NCI-H345 treated with DMSO at 0.1 percent for 48 hours (cell line): ENCODE results near the gene BTNL9.
"Not testable (repeated sequence)": the region's sequence is repeated elsewhere in the genome, so short reads cannot be mapped to it uniquely, and the experiment has no call there.

ENCODE experiments used
- DNase-seq: peaks from one replicate; lab custom pipeline; 2025; ENCODE audit not compliant: unreplicated experiment; lab: John Stamatoyannopoulos, UW

BTNL9 gene

DNA sequence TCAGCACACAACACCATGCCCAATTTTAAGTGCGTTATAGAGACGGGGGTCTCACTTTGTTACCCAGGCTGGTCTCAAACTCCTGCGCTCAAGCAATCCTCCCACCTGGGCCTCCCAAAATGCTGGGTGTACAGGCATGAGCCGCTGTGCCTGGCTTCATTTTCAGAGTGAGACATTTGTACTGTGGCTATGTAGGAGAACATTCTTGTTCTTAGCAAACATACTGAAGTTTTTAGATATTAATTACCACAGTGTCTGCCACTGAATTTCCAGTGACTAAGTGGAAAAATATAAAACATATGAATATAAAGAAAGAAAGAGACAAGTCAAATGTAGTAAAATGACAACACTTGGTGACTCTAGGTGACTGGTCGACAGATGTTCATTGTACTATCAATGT is 20.9 kb downstream of the BTNL9 start:
- no peak for DNase-seq

DNA sequence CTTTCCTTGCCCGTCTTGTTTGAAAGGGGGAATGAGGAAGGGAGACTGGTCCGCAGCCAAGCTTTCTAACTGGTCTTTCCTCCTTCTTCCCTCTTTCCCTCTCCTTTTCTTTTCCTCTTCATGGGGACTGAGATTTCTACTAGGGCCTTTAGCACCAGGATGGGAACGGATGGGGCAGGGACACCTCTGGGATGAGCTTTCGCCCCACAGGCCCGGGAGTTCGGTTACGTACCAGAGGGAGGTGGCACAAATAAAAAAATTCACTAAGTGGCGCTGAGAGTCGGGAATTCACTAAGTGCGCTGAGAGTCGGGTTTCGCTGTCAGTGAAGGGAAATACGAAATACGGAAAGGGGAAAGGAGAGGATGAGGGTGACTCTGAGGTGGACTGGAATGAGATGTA is 21.6 kb downstream of the BTNL9 start:
- no peak for DNase-seq

- DNase-seq: no peak
Measured at GRCh38 chr5:181062631-181063030, 22.6 kb downstream of the BTNL9 start.

- no peak for DNase-seq
Measured at GRCh38 chr5:181063514-181063913, 23.4 kb downstream of the BTNL9 start.

DNA sequence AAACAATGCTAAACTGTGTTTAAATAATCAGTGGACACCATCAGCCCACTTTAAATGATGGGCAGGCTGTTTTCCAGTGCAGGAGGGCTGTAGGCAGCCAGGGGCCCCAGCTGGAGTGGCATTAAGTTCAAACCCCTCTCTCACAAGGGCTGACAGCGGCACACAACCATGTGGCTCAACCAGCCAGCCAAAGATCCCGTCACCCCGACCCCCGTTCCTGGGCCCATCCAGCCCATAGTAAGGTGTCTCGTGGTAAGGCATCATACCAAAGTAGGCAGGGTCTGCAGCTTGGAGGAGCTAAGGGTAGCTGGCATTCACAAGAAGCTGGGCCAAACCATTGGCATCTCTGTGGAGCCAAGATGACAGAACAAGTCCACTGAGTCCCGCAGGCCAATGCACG is 24.9 kb downstream of the BTNL9 start:
- DNase-seq: no peak

DNA sequence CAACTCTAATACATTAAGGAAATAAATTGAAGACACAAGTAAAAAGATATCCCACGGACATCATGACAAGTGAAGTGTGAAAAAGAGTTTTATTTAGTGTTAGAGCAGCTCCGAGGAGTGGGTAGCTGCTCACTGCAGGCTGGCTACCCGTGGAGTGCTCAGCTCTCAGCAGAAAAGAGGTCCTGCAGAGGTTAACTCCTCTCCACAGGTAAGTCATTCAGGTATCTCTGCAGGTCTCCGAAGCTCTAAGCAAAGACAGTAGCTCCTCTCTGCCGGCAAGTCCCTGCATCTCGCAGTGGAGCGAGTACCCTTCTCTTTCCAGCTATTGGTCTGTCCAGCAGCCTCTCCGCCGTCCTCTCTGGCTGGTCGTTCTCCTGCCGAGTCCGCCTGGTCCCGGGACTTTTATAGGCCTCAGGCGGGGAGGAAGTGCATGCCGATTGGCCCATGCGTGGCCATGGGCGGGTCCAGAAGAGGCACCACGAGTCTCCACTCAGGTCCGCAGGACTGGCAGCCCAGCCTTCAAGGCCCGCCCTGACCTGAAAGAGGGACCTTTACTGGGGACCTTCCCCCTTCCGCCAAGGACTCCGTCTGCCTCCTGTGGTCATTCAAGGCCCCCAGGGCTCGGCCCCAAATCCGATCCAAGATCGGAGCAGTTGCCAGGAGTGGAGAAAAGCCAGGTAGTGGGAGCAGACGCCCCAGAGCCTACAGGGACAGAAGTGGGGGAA is 29.9 kb downstream of the BTNL9 start:
- no peak for DNase-seq

DNA sequence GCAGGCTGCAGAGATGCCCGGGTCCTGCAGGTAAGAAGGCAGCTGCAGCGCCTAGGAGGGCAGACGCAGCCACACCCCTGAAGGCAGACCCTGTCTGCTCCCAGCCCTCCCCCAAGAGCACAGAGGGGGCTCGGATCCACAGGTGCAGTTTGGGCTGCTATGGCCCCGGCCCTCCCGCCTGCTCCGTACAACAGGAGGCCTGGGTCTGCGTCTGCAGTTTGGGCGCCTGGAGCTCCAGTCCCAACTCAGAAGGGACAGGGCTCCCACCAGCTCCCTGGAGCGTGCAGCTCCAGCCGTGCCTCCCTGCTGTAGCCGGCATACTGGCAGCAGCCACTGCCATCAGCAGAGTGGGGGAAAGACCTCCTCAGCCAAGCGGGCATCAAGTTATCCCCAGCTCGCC is 30.5 kb downstream of the BTNL9 start:
- no peak for DNase-seq

- no peak for DNase-seq
Measured at GRCh38 chr5:181071257-181071656, 31.2 kb downstream of the BTNL9 start.

DNA sequence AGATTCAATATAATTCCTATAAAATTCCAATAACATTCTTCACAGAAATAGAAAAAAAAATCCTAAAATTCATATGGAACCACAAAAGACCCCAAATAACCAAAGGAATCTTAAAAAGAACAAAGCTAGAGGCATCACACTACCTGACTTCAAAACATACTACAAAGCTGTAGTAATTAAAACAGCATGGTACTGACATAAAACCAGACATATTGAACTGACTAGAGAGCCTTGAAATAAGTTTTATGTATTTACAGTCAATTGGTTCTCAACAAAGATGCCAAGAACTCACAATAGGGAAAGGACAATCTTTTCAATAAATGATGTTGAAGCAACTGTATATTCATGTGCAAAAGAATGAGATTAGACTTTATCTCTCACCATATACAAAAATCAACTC is 36.9 kb downstream of the BTNL9 start:
- no peak for DNase-seq

- DNase-seq: no peak
Measured at GRCh38 chr5:181081989-181082388, 41.9 kb downstream of the BTNL9 start.

- no peak for DNase-seq
Measured at GRCh38 chr5:181084621-181085195, 44.6 kb downstream of the BTNL9 start.

DNA sequence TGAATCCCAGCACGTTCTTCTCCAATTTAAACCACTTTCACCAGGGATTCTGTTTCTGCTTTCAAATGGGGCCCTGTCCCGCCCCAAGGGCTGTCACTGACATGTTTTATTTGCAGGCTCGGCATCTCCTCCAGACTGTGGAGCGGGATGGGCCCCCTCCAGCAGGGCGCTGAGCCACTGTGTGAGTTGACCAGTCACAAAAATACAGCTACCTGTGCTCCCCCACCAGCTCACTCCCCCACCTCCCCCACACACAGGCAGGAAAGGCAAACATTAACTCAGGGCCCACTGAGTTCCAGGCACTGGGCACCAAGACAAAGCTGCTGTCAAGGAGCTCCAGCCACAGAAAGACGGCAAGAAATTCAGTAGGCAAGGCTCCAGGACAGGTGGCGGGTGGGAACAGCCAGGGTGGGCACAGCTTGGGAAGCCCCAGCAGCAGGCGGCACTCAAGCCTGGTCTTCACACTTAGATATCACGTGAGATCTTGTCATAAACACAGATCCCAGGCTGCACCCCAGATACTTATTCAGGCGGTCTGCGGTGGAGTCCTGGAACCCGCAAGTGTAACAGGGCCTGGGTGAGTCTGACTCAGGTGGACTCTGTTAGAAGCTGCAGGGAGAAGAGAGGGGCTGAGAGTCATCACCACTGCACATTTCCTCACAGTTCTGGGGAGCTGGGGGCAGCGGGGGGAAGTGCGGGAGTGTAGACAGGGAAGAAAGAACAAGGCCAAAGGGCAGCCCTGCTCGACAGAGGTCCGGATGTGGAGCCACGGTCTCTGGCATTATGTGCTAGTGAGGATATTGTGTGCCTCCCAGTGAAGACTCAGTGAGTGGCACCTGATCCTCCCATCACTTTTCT is 46.2 kb downstream of the BTNL9 start:
- no peak for DNase-seq

GRCh38 chr5:181086884-181087205 is 46.8 kb downstream of the BTNL9 start:
- DNase-seq: no peak

- no peak for DNase-seq
Measured at GRCh38 chr5:181087309-181087708, 47.2 kb downstream of the BTNL9 start.

DNA sequence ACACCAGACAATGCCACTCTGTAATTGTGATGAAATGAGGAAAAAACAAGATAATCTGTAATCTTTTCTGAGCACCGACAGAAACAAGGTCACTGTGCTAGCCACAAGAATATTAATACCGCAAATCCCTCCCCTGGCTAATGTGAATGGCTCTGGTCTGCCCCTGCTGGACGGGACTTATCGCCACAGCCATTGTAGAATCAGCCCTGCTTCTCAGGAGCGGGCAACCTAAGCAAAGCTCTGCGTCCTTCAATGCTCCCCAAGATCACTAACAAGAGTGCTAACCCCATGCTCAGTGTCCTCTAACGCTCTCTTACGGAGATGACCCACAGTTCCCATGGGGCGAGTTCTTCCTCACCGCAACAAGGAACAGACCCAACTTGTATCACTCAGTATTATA is 48.2 kb downstream of the BTNL9 start:
- no peak for DNase-seq

DNA sequence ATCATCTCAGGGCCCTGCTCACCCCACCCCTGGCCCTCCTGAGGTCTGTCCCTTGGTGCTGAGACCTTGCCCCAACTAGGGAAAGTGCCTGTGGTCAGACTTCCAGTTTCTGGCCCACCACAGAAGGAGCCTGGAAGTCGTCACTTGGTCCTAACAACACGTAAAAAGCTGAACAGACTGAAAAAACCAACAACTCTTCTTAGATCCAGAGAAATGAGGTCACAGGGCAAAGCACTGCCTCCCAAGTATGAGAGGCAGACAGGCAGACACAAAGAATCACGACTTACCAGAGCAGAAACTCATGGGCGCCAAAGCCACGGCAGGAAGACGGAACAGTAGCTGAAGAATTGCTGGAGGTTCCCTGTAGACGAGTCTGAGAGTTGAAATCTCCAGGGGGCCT is 52.4 kb downstream of the BTNL9 start:
- DNase-seq: no peak

- DNase-seq: not testable (repeated sequence)
Measured at GRCh38 chr5:181095162-181095561, 55.1 kb downstream of the BTNL9 start.

DNA sequence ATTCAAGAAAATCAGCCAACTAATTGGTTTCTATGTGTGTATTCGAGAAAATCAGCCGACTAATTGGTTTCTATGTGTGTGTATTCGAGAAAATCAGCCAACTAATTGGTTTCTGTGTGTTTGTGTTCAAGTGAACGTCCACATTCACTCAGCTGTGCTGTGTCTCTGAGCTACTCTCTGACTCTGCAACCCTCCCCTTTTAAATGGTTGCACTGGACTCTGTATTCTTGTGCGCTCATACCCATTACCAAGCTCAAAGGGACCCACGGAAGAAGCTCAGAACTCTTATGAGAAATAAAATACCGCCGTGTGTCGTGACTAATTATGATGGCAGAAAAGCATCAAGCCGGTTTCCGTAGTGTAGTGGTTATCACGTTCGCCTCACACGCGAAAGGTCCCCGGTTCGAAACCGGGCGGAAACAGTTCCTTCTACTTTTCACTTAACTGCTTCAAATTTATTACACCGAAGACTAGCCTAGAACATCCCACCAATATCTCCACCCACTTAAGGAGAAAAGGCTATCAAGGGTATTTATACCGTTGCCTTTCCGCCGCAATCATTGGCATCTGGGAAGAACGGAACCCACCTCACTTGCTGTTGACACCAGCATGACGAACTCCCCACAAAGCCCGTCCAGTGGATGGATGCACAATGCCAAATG is 56.8 kb downstream of the BTNL9 start:
- DNase-seq: not testable (repeated sequence)

DNA sequence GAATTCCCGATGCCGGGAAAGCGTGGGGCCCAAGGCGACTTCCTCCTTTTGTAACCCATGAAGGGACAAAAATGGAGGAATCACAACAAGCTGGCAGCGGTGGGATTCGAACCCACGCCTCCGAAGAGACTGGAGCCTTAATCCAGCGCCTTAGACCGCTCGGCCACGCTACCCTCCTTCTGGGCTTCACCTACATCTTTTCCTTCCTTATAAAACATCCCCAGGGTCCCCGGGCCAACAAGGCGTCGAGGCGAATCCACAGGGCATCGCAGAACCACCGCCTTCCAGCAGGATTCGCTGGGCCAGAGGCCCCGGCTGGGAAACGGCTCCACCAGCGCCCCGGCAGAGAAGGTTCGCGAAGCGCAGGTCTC is 57.3 kb downstream of the BTNL9 start:
- not testable (repeated sequence) for DNase-seq

GRCh38 chr5:181097759-181098491 is 57.9 kb downstream of the BTNL9 start:
- DNase-seq: not testable (repeated sequence)
